Nephron progenitor cell (in vitro differentiated cells): ENCODE measurements around the gene VASH1.

Source experiments
- DNase-seq: peaks from one replicate; pipeline ENCODE4 v3.0.0; 2021
- H3K27ac Mint-ChIP-seq: 2 replicates; pipeline ENCODE4 v1.8.0; 2021; ENCODE audit warnings: mild to moderate bottlenecking, moderate library complexity, mixed read lengths
- H3K27me3 Mint-ChIP-seq: 2 replicates; pipeline ENCODE4 v1.8.0; 2021; ENCODE audit warnings: mild to moderate bottlenecking, low read depth, mixed read lengths; ENCODE audit not compliant: poor library complexity
- H3K36me3 Mint-ChIP-seq: 2 replicates; pipeline ENCODE4 v1.8.0; 2021; ENCODE audit warnings: low read depth, mixed read lengths
- H3K4me1 Mint-ChIP-seq: 2 replicates; pipeline ENCODE4 v1.8.0; 2021; ENCODE audit warnings: mixed read lengths
- H3K4me3 Mint-ChIP-seq: 2 replicates; pipeline ENCODE4 v1.8.0; 2021; ENCODE audit warnings: mild to moderate bottlenecking, moderate library complexity, mixed read lengths
- H3K9me3 Mint-ChIP-seq: 2 replicates; pipeline ENCODE4 v1.8.0; 2021; ENCODE audit warnings: mild to moderate bottlenecking, moderate library complexity, mixed read lengths
- CTCF ChIP-seq: fragments of 200-600 bp; sonication (generic); IDR thresholded peaks from 2 replicates; pipeline ENCODE4 v1.5.0; 2021; ENCODE audit warnings: antibody characterized with exemption

Gene VASH1

GRCh38 chr14:76811561-76811960 lies 50.3 kb downstream of the VASH1 start:
- Mint-ChIP-seq H3K4me3 (peak overlapping the region; percentile 96), H3K9me3 (no peaks in the 10 kb centered on the region), H3K4me1 (peaks cover 34% of the 10 kb centered on the region), H3K36me3 (peaks cover 23% of the 10 kb centered on the region), H3K27ac (no peak overlapping the region), H3K27me3 (no peaks in the 10 kb centered on the region)
- no peak for DNase-seq
- TF ChIP-seq CTCF = no peak

- Mint-ChIP-seq H3K27ac (peak overlapping the region; percentile 55), H3K4me3 (peak overlapping the region; percentile 96)
- no peak for DNase-seq
Observed at GRCh38 chr14:76812093-76812421, 50.8 kb downstream of the VASH1 start.

GRCh38 chr14:76812422-76813383 lies 51.4 kb downstream of the VASH1 start, which contains the start of gene ANGEL1:
Gene ANGEL1 (minus strand): TSS chr14:76812882. CDS start chr14:76812827, 55 bp downstream.
- H3K27ac Mint-ChIP-seq = peak within 1 kb of the TSS; percentile 55
- peak; percentile 95 for DNase-seq
- no peak for TF ChIP-seq CTCF
- H3K9me3 Mint-ChIP-seq = no peaks in the 10 kb centered on the region
- H3K27me3 Mint-ChIP-seq = no peaks in the 10 kb centered on the region
- H3K36me3 Mint-ChIP-seq = peaks cover 14% of the 10 kb centered on the region
- peaks cover 34% of the 10 kb centered on the region for H3K4me1 Mint-ChIP-seq
- peak within 1 kb of the TSS; percentile 96 for H3K4me3 Mint-ChIP-seq

More at GRCh38 chr14:76812093-76812421, 50.8 kb downstream of the VASH1 start:
- peaks cover 20% of the 10 kb centered on the region for H3K36me3 Mint-ChIP-seq
- H3K4me1 Mint-ChIP-seq = peaks cover 34% of the 10 kb centered on the region
- TF ChIP-seq CTCF = no peak
- H3K9me3 Mint-ChIP-seq = no peaks in the 10 kb centered on the region
- no peaks in the 10 kb centered on the region for H3K27me3 Mint-ChIP-seq

- Mint-ChIP-seq H3K4me1 (peaks cover 27% of the 10 kb centered on the region), H3K27me3 (peaks cover 4% of the 10 kb centered on the region), H3K36me3 (no peaks in the 10 kb centered on the region), H3K4me3 (no peak overlapping the region), H3K27ac (no peak overlapping the region), H3K9me3 (peaks cover under 1% of the 10 kb centered on the region)
- no peak for TF ChIP-seq CTCF
- DNase-seq = no peak
Observed at GRCh38 chr14:76814726-76815645, 53.7 kb downstream of the VASH1 start.

GRCh38 chr14:76820700-76821099 lies 59.4 kb downstream of the VASH1 start:
- DNase-seq = no peak
- no peak for TF ChIP-seq CTCF
- Mint-ChIP-seq H3K27ac (no peak overlapping the region), H3K27me3 (peaks cover 4% of the 10 kb centered on the region), H3K4me1 (no peaks in the 10 kb centered on the region), H3K36me3 (peaks cover 5% of the 10 kb centered on the region), H3K4me3 (no peak overlapping the region), H3K9me3 (peaks cover 21% of the 10 kb centered on the region)
